Hematopoietic multipotent progenitor cell treated with erythropoietin and hydrocortisone succinate and interleukin-3 and kit ligand, for 4 days (in vitro differentiated cells): ENCODE results near the gene TBC1D9B.

Experiments
- DNase-seq: peaks from one replicate; pipeline ENCODE4 v3.0.0-alpha.2; 2015

TBC1D9B gene

DNA sequence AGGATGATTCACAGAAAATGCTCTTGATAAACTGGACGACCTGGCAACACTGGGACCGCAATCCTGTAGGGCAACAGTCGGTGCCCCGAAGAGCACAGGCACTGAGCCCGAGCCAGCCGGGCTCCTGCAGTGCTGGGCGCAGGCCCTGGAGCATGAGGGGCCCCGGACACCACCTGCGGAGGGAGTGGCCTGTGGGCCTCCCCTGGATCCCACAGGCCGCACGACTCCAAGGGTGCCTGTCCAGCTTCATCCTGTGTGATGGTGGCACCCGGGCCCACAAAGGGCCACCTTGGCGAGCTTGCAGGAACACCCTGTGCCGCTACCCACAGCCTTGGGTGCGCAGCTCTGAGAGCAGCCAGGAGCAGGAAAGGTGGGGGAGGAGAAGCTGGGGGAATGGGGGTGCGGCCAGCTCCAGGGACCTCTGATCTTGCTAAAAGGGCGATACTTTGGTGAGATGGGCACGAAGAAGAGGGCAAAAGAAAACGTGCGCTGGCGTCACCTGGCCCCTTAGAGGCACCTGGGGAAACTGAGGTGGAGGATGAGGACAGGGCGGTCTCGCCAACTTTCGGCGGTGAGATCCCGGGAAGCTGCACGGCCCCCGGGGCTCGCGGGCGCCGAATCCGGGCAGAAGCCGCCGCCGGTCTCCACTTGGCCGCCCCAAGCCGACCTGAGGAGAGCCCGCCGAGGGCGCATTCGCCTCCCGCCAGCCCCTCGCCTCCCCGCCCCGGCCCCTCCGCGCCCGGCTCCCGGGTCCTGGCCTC is 722 bp downstream of the TBC1D9B start:
- peak; percentile 61 for DNase-seq

DNA sequence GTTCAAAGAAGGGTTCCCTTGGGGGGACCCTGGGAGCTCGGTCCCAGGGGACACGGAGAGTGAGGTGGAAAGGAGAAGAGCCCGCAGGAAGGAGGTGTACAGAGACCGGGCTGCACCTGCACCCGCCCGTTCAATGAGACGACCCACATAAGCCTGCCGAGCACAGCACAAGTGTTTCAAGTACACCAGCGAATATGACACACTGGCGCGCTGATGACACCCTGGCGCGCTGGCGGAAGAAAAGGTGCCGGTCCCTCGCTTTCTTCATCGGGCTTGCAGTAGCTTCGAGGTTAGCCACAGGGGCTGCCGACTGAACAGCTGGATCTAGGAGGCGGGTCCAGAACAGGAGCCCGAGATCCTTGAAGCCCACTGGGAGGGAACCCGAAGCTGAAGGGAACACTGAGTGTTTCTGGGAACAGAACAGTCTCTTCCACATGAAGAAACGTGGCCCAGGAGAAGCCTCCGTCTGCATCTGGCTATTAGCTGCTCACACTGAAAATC is 1.4 kb downstream of the TBC1D9B start:
- DNase-seq: peak; percentile 28

DNA sequence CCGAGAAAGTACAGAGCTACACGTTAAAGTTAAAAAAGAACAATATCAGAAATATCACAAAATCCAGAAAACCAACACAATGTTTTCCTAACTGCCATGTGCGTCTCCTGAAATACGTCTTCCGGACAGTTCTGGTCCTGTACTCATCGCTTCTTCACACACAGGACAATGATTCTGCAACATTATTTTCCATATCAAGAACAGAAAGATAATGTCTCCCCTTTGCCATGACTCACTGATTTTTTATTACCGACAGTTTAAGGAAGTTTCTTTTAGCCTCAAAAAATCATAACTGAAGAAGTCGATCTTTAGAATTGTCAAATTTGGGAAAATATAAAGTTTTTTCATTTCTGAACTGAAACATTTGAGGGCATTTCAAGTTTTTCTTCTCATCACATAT is 2.5 kb downstream of the TBC1D9B start:
- DNase-seq: peak; percentile 65

DNA sequence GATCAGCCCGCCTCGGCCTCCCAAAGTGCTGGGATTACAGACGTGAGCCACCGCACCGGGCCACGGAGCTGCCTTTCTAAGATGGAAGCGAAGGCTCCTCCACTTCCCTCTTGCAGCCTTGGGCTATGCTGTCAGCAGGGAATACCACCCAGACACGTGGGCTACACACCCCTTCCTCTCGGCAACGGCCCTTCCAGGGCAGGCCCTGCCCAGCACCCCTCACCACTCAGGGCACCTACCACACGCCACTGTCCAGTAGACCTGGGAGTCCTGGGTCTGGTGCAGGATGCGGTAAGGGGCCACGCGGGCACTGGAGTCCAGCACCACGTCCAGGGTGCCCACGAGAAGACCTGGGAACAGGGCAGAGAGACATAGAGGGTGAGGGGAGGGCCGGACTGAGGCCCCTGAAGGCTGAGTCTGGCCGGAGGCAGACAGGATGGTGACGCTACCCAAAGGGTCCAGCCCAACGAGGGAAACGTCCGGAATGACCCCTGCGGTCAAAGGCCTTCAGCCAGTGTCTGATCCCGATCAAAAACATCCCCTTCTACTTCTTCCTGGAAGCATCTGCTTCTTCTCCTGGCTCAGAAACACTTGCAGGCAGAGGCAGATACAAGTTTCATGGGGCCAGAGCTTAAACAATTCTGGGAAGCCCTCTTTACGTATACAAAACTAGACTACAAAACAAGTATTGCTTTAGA is 3.1 kb downstream of the TBC1D9B start:
- DNase-seq: no peak

DNA sequence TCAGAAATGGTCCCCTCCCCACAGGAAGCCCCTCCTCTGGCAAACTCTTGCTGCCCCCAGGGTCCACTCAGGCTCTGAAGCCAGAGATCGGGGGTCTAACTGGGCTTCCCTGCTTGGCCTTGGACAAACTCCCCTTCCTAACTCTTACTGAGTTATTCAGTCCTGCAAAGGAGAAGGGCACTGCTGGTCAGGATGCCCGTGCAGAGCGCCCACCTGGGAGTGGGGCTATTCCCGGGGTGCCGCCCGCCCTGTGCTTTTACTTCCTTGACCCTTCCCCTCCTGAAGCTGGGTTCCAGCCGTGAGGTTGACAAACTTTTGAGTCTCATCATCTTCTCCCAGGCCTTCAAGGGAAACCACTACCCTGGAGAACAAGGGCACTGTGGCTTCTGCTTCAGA is 4.9 kb downstream of the TBC1D9B start:
- no peak for DNase-seq

DNA sequence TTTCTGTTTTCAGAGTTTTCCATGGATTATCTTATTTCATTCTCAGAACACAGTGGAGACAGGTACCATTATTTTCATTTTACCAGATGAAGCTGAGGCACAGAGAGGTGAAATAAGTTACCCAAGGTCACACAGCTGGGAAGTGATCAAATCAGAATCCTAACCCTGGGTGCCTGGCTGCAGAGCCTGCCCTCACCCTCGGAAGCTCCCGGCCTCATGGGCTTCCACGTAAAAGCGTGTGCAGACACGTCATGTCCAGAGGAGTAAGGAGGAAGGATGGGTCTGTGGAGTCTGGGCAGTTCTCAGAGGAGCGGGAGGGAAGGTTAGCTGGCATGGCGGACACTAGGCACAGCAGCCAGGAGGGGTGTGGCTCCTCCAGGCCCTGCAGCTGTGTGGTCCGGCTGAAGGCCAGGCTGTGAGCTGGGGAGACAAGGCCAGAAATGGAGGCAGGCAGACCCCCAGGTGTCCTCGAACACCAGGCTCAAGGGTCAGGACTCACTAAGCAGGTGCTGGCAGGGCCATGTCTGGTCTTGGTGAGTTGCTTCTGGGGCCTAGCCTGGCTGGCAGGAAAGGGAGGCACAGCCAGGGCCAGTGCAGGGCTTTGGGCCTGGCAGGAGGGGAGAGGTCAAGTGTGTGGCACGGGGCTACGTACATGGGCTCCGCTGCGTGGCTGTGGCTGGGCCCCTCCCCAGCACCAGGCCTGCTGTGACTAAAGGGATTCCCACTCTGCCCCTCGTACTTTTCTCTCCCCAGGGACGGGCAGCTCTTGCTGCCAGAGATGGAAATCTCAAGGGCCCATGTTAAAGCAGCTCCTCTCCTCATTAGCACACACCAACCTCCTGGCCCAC is 5.6 kb downstream of the TBC1D9B start:
- DNase-seq: no peak

DNA sequence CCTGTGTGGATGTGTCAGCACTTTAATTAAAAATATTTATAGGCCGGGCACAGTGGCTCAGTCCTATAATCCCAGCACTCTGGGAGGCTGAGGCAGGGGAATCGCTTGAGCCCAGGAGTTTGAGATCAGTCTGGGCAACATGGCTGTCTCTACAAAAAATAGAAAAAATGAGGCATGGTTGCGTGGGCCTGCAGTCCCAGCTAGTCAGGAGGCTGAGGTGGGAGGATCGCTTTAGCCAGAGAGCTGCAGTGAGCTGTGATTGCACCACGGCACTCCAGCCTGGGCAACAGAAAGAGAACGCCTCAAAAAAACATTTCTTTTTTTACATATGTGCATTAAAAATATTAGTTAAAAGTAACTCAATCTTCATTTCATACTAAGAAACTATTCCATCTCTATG is 6.2 kb downstream of the TBC1D9B start:
- no peak for DNase-seq

DNA sequence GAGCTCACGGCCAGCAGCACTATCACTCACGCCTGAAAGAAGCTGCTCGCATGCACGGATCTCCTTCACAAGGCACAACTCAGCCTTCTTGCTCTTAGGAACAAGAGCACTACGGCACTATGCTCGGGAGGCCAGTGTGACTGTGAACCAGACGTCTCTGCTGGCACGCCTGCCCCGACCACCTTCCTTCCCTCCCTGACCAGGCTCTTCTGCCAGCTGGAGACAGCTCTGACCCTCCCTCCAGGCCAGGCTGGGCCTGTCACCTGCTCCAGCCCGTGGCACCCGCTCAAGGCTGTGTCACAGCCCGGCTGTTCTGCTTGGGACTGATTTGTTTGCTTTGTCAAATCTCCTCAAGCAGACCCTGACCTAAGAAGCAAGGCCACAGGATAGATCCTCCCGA is 7.0 kb downstream of the TBC1D9B start:
- DNase-seq: no peak

DNA sequence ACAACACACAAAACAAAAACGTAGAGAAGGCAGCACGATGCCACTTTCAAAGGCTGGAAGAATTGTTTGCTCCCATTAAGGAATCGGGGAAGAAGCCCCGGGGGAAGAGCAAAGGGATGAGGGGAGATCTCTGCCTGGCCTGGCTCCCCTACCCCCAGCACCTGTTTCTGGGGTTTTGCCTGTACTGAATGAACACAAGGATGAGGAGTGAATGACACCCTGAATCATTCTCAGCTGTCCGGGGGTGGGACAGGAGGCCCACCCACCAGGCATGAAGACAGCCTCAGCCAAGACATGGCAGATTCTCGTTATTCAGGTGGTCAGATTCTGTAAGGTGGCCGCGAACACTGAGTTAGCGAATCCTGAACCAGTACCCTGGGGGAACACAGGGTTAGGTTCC is 7.5 kb downstream of the TBC1D9B start:
- DNase-seq: no peak

DNA sequence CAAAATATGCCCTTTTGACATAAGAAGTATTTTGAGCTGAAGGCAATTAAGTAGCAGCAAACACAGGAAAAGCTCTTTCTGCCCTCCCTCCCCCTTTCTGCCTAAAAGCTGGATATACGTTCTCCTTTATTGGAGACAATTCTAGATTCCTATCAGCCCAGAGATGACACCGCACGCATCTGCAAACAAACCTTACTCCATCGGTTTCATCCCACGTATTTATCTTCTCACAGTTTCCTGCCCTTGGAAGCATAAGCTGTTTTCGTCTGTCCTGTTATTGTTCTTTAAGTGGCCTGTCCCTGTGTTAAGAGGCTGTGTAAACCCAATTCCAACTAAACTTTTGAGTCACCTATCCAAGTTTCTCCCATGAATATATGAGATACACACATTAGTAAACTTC is 11.8 kb downstream of the TBC1D9B start:
- DNase-seq: no peak

DNA sequence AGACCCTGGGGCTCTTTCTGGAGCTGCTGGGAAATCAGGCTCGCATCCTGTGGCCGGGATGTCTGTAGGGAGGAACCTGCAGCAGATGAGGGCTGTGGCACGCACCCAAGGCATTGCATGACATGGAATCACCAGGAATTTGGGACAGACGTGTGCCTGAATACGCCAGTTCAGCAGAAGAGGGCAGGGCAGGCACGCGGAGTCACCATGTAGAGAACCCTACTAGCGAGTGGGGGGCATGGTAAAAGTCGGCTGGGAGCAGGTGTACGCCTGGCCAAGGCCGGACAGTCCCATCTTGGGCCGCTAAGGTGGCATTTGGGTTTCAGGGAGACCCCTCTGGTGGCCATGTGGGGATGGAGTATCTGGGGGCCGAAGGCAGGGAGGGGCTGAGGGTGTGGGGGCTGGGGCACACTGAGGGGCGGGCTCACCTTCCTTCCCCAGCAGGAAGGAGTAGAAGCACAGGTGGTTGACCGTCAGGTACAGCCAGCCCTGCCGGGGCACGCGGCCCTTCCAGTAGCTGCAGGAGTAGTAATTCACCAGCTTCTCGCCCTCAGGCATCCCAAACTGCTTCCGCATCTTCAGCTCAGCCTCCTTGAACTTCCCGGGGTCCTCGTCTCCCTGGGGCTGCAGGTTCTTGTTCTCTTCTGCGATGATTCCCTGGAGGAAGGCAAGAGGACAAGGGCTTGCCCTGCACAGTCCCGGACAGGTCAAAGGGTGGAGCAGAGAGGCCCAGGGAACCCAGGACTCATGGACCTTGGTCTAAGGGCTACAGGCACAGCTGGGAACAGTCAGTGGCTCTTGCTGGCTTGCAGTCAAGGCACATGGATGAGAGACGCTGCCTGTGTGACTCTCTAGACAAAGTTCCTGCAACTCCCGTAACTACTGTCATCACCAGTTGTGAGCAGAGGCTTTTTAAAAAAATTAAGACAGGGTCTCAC is 13.5 kb downstream of the TBC1D9B start:
- DNase-seq: no peak

DNA sequence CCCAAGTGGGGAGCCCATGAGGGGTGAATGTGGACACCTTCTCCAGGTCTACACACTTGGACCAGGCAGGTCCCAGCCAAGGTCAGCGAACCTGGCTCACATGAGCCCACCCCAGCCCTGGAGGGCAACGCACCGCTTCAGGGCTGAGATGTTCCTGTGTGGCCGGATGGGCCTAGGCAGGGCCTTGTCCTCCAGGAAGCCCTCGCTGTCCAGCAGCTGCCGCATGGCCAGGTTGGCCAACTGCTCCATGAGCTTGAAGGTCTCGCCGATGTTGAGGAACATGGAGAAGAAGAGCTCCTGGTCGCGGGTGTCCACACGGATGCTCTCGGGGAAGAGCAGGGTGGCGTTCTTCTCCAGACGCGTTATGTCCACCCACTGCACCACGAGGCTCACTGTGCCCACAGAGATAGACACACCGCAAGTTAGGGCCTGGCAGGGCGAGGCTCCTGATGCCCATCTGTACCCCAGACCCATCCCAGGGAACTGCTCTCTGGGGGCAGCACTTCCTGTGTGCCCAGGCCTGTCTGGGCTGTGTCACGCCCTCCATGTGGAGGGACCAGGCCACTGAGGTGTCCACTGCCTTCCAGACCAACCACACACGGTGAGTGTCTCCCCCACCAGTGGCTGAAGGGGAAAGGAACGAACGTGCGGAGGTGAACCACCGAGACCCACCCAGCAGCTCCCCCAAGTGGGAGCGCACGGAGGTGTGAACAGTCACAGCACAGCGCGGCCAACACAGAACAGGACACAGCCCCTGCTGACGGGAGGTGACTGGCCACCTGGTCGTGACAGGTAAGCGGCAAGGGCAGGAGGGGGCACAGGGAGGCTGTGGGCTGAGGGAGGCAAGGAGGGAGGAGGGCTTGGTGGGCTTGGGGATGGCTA is 14.4 kb downstream of the TBC1D9B start:
- DNase-seq: no peak

DNA sequence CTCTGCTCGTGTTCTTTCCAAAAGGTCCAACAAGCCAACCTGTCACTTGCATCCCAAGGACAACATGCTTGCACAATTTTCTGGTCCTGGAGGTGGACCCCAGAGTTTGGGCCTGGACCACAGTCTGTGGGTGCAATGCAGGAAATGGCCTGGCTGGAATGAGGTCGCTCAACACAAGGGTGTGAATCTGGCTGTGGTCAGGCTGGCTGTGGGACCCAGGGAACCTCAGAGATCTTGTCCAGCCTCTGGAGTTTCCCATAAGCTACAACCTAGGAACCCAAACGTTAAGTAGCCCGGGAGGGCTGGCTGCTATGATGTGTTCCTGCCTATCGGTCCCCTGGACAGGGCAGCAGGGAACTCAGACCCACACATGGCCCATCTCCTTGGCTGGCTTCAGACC is 15.4 kb downstream of the TBC1D9B start:
- DNase-seq: no peak

DNA sequence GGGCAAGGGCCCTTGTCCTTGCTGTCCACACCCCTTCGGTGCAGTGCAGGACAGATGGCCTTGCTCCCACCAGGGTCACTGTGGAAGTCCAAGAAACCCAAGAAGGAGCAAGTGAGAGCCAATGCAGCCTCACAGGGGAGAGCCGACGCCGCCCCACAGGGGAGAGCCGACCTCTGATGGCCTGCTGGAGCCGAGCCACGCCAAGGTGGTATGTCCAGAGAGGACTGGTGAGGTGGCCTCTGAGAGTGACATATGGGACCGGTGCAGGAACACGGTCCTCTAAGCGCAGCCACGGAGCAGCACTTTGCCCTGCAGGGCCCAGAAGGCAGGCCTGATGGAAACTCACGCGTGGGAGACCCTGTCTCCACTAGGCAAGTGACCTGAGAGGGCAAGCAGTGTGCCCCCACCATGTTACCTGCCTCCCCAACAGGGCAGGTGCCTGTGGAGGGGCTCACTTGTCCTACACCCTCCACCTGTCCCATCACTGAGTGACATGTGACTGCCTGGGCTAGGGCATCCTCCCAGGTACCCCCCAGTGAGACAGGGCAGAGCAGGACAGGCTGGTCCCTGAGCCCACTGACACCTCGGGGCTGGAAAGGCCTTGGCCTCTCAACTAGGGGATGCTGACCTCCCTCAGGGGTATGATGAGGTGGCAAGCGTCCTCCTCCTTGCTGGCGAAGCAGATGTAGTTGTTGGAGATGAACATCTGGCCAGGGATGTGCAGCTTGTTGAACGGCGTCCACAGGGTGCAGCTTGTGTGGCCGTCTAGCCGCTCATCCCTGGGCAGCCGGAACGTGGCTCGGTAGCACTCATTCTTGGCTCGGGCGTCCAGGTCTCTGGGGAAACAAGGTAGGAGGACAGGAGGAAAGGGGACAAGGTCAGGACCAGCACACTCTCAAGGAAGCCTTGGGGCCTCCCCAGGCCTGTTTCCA is 16.7 kb downstream of the TBC1D9B start:
- DNase-seq: no peak

DNA sequence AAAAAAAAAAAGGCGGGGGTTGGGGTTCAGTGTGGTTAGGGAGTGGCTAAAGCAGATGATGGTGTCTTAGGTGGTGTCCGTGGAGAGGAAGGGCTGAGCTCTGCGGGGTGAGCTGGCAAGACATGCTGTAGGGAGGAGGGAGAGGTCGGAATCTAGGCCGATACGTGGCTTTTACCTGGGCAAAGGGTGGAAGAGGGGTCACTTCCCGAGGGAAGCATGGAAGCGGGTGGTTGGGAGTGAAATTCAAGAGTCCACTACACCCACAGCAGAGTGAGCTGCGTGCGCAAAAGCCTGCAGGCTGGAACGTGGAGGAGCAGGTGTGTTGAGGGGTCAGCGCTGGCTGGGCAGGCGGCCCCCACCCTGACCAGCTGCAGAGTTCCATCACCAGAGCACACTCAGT is 17.8 kb downstream of the TBC1D9B start:
- no peak for DNase-seq

DNA sequence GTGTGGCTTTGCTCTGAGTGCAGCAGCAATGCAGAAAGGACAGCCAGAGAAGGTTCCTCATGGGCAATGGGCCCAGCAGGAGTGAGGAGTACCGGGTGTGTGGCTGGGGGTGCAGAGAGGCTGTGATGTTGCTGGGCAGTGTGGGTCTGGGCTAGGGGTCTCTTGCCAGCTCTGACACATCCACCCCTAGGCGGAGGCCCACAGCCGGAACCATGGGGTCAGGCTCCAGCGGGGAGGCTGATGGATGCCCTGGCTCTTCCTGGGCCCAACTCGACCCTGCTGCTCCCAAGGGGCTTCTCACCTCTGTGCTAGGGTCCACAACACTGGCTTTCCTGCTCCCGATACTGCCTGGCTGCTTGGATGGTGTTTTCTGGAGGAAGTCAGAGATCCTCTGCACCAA is 19.9 kb downstream of the TBC1D9B start:
- no peak for DNase-seq

DNA sequence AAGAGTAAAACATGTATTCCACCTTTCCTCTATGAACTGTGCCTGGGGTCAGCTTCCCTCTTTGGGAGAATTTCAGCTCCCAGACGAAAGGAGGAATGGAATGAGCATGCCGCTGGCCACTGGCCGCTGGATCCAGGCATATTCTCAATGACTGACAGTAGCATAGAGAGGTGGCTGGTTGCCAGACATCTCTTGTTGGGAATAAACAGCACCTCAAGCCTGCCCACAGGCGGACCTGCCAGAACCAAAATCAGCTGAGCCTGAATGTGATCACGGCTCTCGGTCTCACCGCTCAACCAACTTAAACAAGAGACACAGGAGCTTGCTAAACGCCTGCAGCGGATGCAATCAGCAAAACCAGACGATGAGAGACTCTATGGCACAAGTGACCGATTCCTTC is 20.6 kb downstream of the TBC1D9B start:
- DNase-seq: no peak

DNA sequence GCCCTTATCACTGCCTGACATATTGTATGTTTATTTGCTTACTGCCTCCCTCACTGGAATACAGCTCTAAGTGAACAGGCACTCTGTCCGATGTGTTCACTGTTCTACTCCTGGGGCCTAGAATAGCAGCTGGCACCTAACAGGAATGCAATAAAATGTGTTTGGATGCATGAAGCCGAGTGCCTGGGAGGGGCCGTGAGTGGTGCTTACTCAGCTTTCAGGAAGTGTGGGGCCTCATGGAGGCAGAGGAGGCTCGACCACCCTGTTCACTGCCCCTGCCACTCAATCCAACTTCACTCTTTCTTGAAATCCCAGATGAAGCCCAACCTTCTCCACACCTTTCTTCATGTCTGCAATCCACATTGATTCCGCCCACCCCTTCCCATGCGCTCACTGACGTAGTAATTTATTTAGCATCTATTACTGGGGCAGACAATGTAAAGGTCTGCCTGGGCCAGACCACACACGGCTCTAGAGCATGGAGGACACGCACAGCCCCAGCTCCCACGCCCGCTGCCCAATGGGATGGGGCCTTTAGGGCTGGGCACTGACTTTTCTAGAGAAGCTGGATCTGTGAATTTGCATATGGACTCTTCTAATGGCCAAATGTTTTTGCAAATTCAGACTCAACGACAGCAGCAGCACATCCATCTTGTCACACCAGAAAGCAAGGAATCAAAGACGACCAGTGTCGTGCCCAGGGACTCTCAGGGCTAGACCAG is 21.3 kb downstream of the TBC1D9B start:
- DNase-seq: no peak

DNA sequence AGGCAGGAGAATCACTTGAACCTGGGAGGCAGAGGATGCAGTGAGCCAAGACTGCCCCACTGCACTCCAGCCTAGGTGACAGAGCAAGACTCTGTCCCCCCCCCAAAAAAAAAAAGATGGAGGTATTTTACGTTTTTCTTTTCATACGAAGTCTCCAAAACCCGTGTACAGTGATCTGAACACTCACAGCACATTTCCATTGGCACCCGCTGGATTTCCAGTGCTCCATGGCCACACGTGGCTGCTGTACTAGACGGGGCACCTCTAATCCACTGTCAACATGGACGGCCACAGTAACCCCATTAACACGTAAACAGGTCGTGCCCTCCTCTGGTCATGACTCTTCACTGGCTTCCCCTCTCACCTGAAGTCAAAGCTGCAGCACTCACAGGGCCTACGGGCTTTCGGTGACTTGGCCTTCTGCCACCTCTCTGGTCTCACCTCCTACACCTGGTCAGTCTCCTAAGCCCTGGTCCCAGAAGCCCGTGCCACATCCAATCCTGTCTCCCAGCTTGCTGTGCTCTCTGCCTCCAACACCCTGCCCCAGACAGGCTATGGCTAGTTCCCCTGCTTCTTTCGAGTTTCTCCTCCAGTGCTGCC is 22.1 kb downstream of the TBC1D9B start:
- DNase-seq: no peak
